Measurements from ENCODE around the gene ALDH1B1.

DNA sequence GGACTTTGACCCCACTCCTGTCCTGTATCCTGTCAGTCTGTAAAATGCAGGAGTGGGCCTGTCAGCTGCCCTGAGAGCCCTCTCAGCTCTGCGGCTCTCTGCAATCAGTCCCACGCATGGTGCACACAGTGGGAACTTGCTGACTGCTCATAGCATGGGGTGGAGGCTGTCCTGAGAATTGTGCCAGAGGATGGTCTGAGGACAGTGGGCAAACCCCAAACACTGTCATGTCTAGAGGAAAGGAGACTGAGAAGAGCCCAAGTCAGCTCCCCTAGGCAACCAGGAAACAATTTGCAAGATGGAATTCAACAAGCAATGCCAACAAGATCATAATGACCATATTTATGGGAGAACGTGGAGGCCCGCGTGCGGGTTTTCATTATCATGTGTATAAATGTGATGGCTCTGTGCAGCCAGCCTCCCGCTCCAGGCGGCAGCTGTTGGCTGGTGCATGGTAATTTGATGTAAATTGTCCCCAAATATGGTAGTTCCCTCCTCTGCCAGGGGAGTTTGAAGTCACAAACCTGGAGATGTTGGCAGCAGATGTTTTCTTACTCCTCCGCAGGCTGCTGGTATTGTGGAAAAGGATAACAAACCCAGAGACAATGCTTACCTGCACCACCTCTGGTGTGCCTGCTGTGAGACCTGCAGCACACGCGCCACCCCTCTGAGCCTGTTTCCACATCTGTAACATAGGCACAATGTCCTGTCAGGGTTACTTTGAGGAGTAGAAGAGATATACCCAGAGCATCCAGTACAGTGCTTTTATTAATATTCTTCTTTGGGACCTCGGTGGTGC is 39.8 kb upstream of the ALDH1B1 start:
- TF ChIP-seq POLR2A (IDR thresholded peaks at IDR 0.05) (no peak), EP300 (IDR thresholded peaks at IDR 0.05; ENCODE audit: low read depth) (no peak)
